ENCODE data around the gene BCL2L11. TPM values are rescaled to one million over a fixed set of nuclear protein-coding genes. Genes with fewer than 3 reads are reported as not detected.

The BCL2L11 gene
- total and polyA plus RNA-seq, 10 of the 15 experiments (the other 5 are each of a cell fraction or from before 2014, with no cell fraction given), result 0.29 to 10.1 (median 1.1) TPM

DNA sequence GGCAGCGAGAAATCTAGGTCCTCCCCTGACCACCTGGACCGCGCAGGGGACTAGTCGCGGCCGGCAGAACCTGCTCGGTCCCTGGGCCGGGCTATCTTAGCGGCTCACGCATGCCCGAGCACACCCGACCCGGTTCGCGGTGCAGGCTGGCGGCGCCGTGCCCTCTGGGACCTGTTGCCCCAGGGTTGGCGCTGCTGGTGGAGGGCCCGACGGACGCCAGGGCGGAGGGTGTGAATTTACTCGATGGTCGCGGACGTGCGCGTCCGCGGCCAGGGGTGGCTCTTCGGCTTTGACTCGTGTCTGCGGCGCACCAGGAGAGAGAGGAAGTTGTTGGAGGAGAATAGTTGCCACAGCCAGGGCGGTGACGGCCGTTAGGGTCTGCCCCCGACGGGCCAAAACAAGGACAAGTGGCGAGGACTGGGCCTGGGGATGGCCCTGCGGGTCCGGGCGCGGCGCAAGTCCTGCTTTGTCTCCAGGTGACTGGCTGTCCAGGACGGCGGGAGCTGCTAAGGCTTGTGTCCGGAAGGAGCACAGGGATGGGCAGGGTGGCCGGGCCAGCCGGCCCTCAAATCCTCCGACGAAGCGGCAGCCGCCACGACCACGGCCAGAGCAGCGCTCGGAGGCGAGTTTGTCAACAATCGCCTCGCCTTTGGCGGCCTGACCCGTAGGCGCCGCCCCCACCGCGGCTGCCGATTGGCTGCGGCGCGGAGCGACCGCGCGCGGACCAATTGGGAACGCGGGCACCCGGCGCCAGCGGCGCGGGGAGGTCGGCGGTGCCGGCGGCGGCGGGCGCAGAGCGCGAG is 1.3 kb downstream of the BCL2L11 start (continued):
- no peak for TF ChIP-seq NR2C2 (IDR thresholded peaks at IDR 0.05; ENCODE audit: borderline replicate concordance, control insufficient read depth, insufficient read length, low read depth)
- TF ChIP-seq FOXK2 (IDR thresholded peaks at IDR 0.05), result no peak
- TF ChIP-seq SREBF2 (IDR thresholded peaks at IDR 0.05; ENCODE audit: low read length), result no peak
- TF ChIP-seq HSF1 (IDR thresholded peaks at IDR 0.05; ENCODE audit: low read depth, low read length), result no peak
- no peak for TF ChIP-seq RB1 (IDR thresholded peaks at IDR 0.05; ENCODE audit: borderline replicate concordance)
- no peak for TF ChIP-seq BCL11A (IDR thresholded peaks at IDR 0.05; ENCODE audit: low read depth, low read length)
- TF ChIP-seq, protein P1, sequence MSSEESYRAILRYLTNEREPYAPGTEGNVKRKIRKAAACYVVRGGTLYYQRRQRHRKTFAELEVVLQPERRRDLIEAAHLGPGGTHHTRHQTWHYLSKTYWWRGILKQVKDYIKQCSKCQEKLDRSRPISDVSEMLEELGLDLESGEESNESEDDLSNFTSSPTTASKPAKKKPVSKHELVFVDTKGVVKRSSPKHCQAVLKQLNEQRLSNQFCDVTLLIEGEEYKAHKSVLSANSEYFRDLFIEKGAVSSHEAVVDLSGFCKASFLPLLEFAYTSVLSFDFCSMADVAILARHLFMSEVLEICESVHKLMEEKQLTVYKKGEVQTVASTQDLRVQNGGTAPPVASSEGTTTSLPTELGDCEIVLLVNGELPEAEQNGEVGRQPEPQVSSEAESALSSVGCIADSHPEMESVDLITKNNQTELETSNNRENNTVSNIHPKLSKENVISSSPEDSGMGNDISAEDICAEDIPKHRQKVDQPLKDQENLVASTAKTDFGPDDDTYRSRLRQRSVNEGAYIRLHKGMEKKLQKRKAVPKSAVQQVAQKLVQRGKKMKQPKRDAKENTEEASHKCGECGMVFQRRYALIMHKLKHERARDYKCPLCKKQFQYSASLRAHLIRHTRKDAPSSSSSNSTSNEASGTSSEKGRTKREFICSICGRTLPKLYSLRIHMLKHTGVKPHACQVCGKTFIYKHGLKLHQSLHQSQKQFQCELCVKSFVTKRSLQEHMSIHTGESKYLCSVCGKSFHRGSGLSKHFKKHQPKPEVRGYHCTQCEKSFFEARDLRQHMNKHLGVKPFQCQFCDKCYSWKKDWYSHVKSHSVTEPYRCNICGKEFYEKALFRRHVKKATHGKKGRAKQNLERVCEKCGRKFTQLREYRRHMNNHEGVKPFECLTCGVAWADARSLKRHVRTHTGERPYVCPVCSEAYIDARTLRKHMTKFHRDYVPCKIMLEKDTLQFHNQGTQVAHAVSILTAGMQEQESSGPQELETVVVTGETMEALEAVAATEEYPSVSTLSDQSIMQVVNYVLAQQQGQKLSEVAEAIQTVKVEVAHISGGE (CRISPR knock-in tag; IDR thresholded peaks at IDR 0.05), result no peak
- no peak for TF ChIP-seq POLR2AphosphoS2 (IDR thresholded peaks at IDR 0.05; ENCODE audit: low read depth, low read length)
- no peak for TF ChIP-seq ZSCAN29 (IDR thresholded peaks at IDR 0.05)
- no peak for TF ChIP-seq SIX5 (IDR thresholded peaks at IDR 0.05; ENCODE audit: low read depth, low read length, severe bottlenecking)
- 0 out of 2 replicates have a peak, but pooled peaks have one; percentile 24 for TF ChIP-seq POLR2A (IDR thresholded peaks at IDR 0.05; ENCODE audit: low read depth, low read length)
- TF ChIP-seq, protein P2, sequence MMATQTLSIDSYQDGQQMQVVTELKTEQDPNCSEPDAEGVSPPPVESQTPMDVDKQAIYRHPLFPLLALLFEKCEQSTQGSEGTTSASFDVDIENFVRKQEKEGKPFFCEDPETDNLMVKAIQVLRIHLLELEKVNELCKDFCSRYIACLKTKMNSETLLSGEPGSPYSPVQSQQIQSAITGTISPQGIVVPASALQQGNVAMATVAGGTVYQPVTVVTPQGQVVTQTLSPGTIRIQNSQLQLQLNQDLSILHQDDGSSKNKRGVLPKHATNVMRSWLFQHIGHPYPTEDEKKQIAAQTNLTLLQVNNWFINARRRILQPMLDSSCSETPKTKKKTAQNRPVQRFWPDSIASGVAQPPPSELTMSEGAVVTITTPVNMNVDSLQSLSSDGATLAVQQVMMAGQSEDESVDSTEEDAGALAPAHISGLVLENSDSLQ (IDR thresholded peaks at IDR 0.05), result peak; percentile 79
- no peak for TF ChIP-seq ZNF622 (IDR thresholded peaks at IDR 0.05)
- TF ChIP-seq MYB (IDR thresholded peaks at IDR 0.05; ENCODE audit: borderline replicate concordance, low read depth, low read length), result no peak
- no peak for TF ChIP-seq ASH2L (IDR thresholded peaks at IDR 0.05; ENCODE audit: borderline replicate concordance, low read depth)
- TF ChIP-seq HDAC6 (IDR thresholded peaks at IDR 0.05; ENCODE audit: unreplicated experiment), result no peak
- no peak for TF ChIP-seq NFIC (IDR thresholded peaks at IDR 0.05; ENCODE audit: low read depth, low read length)
- peak; percentile 97 for TF ChIP-seq NFYB (IDR thresholded peaks at IDR 0.05; ENCODE audit: insufficient read depth, low read depth, low read length)
- no peak for TF ChIP-seq CBX3 (IDR thresholded peaks at IDR 0.05; ENCODE audit: borderline replicate concordance, low read depth)
- no peak for TF ChIP-seq RELA (IDR thresholded peaks at IDR 0.05; ENCODE audit: borderline replicate concordance, partially characterized antibody)

Measured in GM12878 (cell line).